ENCODE data around the gene BOK. TPM values are rescaled to one million over a fixed set of nuclear protein-coding genes. Genes with fewer than 3 reads are reported as not detected.

Gene BOK
- total and polyA plus RNA-seq, 2 of the 13 experiments (the other 11 are each of a cell fraction or from before 2014, with no cell fraction given) = 35.5 to 39.2 TPM

DNA sequence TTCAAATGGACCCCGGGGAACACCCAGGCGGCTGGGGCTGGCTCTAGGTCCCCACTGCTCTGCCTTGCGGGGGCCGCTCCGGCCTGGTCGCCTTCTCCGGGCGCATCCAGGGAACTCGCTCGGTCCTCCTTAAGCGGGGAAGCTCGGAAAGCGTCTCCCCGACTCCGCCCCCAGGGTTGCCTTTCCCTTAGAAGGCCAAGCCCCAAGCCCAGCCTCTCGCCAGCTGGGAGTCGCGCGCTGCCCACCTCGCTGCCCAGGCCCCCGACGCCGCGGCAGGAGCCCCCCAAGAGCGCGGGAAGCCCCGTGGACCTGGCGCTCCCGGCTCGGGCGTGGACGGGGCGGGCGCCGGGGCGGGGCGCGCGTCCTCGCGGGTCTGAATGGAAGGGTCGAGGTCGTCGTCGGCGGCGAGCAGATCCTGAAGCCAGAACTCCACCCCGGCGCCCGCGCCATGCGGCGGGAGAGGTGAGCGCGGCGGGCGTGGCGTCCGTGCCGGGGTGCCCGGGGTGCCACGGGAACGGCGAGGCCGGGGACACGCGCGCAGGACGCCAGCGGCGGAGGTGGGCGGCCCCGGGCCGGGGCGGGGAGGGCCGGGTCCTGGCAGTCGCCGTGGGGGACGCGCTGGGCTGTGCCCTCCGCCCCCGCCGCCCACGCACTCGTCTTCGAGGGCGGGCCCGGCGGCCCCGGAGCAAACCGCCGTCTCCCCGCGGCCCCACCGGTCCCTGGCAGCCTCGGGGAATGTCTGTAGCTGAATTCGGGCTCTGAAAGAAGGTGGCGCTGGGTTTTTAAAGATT, at the start of gene BOK (continued):
- TF ChIP-seq, protein P1, sequence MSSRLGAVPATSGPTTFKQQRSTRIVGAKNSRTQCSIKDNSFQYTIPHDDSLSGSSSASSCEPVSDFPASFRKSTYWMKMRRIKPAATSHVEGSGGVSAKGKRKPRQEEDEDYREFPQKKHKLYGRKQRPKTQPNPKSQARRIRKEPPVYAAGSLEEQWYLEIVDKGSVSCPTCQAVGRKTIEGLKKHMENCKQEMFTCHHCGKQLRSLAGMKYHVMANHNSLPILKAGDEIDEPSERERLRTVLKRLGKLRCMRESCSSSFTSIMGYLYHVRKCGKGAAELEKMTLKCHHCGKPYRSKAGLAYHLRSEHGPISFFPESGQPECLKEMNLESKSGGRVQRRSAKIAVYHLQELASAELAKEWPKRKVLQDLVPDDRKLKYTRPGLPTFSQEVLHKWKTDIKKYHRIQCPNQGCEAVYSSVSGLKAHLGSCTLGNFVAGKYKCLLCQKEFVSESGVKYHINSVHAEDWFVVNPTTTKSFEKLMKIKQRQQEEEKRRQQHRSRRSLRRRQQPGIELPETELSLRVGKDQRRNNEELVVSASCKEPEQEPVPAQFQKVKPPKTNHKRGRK (CRISPR knock-in tag; IDR thresholded peaks at IDR 0.05) = no peak
- TF ChIP-seq, protein P2, sequence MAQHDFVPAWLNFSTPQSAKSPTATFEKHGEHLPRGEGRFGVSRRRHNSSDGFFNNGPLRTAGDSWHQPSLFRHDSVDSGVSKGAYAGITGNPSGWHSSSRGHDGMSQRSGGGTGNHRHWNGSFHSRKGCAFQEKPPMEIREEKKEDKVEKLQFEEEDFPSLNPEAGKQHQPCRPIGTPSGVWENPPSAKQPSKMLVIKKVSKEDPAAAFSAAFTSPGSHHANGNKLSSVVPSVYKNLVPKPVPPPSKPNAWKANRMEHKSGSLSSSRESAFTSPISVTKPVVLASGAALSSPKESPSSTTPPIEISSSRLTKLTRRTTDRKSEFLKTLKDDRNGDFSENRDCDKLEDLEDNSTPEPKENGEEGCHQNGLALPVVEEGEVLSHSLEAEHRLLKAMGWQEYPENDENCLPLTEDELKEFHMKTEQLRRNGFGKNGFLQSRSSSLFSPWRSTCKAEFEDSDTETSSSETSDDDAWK (CRISPR knock-in tag; IDR thresholded peaks at IDR 0.05) = no peak
- no peak for TF ChIP-seq MBD4 (IDR thresholded peaks at IDR 0.05; ENCODE audit: borderline replicate concordance, low read length)
- TF ChIP-seq KAT7 (CRISPR knock-in tag; IDR thresholded peaks at IDR 0.05; ENCODE audit: borderline replicate concordance) = peak; percentile 47; the same call in 1 of the 2 replicates
- TF ChIP-seq ZNF772 (CRISPR knock-in tag; IDR thresholded peaks at IDR 0.05) = peak; percentile 27; the same call in 1 of the 2 replicates
- TF ChIP-seq GLI4 (CRISPR knock-in tag; IDR thresholded peaks at IDR 0.05; ENCODE audit: borderline replicate concordance) = no peak
- no peak for TF ChIP-seq ETV5 (CRISPR knock-in tag; IDR thresholded peaks at IDR 0.05; ENCODE audit: borderline replicate concordance)
- TF ChIP-seq ZNF564 (CRISPR knock-in tag; IDR thresholded peaks at IDR 0.05) = no peak
- TF ChIP-seq RFXAP (CRISPR knock-in tag; IDR thresholded peaks at IDR 0.05; ENCODE audit: borderline replicate concordance) = no peak
- TF ChIP-seq, protein P3, sequence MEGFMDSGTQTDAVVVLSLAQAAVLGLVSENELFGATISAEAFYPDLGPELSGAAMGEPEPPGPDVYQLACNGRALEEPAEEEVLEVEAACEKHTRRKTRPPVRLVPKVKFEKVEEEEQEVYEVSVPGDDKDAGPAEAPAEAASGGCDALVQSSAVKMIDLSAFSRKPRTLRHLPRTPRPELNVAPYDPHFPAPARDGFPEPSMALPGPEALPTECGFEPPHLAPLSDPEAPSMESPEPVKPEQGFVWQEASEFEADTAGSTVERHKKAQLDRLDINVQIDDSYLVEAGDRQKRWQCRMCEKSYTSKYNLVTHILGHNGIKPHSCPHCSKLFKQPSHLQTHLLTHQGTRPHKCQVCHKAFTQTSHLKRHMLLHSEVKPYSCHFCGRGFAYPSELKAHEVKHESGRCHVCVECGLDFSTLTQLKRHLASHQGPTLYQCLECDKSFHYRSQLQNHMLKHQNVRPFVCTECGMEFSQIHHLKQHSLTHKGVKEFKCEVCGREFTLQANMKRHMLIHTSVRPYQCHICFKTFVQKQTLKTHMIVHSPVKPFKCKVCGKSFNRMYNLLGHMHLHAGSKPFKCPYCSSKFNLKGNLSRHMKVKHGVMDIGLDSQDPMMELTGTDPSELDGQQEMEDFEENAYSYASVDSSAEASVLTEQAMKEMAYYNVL (CRISPR knock-in tag; IDR thresholded peaks at IDR 0.05; ENCODE audit: borderline replicate concordance) = no peak
- no peak for TF ChIP-seq YEATS4 (CRISPR knock-in tag; IDR thresholded peaks at IDR 0.05; ENCODE audit: borderline replicate concordance)
- TF ChIP-seq, protein P4, sequence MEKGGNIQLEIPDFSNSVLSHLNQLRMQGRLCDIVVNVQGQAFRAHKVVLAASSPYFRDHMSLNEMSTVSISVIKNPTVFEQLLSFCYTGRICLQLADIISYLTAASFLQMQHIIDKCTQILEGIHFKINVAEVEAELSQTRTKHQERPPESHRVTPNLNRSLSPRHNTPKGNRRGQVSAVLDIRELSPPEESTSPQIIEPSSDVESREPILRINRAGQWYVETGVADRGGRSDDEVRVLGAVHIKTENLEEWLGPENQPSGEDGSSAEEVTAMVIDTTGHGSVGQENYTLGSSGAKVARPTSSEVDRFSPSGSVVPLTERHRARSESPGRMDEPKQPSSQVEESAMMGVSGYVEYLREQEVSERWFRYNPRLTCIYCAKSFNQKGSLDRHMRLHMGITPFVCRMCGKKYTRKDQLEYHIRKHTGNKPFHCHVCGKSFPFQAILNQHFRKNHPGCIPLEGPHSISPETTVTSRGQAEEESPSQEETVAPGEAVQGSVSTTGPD (CRISPR knock-in tag; IDR thresholded peaks at IDR 0.05) = no peak
- TF ChIP-seq, protein P5, sequence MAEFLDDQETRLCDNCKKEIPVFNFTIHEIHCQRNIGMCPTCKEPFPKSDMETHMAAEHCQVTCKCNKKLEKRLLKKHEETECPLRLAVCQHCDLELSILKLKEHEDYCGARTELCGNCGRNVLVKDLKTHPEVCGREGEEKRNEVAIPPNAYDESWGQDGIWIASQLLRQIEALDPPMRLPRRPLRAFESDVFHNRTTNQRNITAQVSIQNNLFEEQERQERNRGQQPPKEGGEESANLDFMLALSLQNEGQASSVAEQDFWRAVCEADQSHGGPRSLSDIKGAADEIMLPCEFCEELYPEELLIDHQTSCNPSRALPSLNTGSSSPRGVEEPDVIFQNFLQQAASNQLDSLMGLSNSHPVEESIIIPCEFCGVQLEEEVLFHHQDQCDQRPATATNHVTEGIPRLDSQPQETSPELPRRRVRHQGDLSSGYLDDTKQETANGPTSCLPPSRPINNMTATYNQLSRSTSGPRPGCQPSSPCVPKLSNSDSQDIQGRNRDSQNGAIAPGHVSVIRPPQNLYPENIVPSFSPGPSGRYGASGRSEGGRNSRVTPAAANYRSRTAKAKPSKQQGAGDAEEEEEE (CRISPR knock-in tag; IDR thresholded peaks at IDR 0.05; ENCODE audit: borderline replicate concordance) = no peak
- TF ChIP-seq ZNF563 (CRISPR knock-in tag; IDR thresholded peaks at IDR 0.05) = peak; percentile 95; the same call in 1 of the 2 replicates
- TF ChIP-seq KLF6 (CRISPR knock-in tag; IDR thresholded peaks at IDR 0.05) = peak; percentile 71; the same call in 1 of the 2 replicates
- TF ChIP-seq DMAP1 (CRISPR knock-in tag; IDR thresholded peaks at IDR 0.05) = peak; percentile 61
- TF ChIP-seq, protein P6, sequence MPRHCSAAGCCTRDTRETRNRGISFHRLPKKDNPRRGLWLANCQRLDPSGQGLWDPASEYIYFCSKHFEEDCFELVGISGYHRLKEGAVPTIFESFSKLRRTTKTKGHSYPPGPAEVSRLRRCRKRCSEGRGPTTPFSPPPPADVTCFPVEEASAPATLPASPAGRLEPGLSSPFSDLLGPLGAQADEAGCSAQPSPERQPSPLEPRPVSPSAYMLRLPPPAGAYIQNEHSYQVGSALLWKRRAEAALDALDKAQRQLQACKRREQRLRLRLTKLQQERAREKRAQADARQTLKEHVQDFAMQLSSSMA (CRISPR knock-in tag; IDR thresholded peaks at IDR 0.05) = no peak
